Astrocyte (in vitro differentiated cells and primary cell): Measurements from ENCODE around the gene DCC.

Experiments used
- CTCF ChIP-seq: IDR thresholded peaks from 2 replicates; pipeline ENCODE4 v1.5.1; 2011; ENCODE audit warnings: low read depth, mild to moderate bottlenecking, inconsistent platforms, low read length, moderate library complexity; ENCODE audit not compliant: insufficient read depth
- EZH2 ChIP-seq: IDR thresholded peaks from 2 replicates; pipeline ENCODE4 v1.6.1; 2012; ENCODE audit warnings: mild to moderate bottlenecking, low read length, inconsistent platforms; ENCODE audit not compliant: insufficient read depth

- no peak for TF ChIP-seq CTCF
- no peak for TF ChIP-seq EZH2
These were observed 853.9 kb downstream of the DCC start for GRCh38 chr18:53193870-53194269.
